Measurements from ENCODE around the gene THEM5. TPM values are rescaled to one million over a fixed set of nuclear protein-coding genes. Genes with fewer than 3 reads are reported as not detected.

THEM5 gene
- polyA plus RNA-seq, 3 donors = not detected

GRCh38 chr1:151814971-151815545 lies 38.5 kb downstream of the THEM5 start:
- 91% methylated on average over 7 of the region's 8 CpGs for WGBS (ENCODE audit: insufficient coverage)
- Mint-ChIP-seq H3K4me3 (no peak overlapping the region), H3K9me3 (no peaks in the 10 kb centered on the region), H3K27ac (no peak overlapping the region), H3K4me1 (peaks cover 16% of the 10 kb centered on the region), H3K36me3 (no peaks in the 10 kb centered on the region), H3K27me3 (ENCODE audit: low read depth in 3 of 3) (peaks cover 13 to 19% (median 14%) of the 10 kb centered on the region in 3 donors)
- H3K79me2 ChIP-seq (ENCODE audit: insufficient read depth, low read length) = no peaks in the 10 kb centered on the region
- intact Hi-C loops (cut with micrococcal nuclease) = no loop called here
- no peak overlapping the region for H3K4me3 ChIP-seq (replicated peaks in 1 of 3; ENCODE audit: low read depth in 2 of 3, low read length in 3 of 3)
- H3K27me3 ChIP-seq (ENCODE audit: control insufficient read depth in 2 of 2, insufficient read depth in 2 of 2, low read length in 2 of 2) = no peaks in the 10 kb centered on the region
- H3K27ac ChIP-seq (ENCODE audit: low read depth in 1 of 2, low read length in 2 of 2) = no peak overlapping the region
- no peaks in the 10 kb centered on the region for H4K20me1 ChIP-seq (ENCODE audit: insufficient read depth, low read length)
- DNase-seq = no peak
- H3K36me3 ChIP-seq (replicated peaks in 1 of 2; ENCODE audit: control insufficient read depth in 1 of 2, insufficient read depth in 2 of 2, low read length in 2 of 2) = no peaks in the 10 kb centered on the region
- peaks cover 8 to 10% of the 10 kb centered on the region in 2 donors for H3K4me1 ChIP-seq (ENCODE audit: control insufficient read depth in 1 of 2, insufficient read depth in 2 of 2, low read length in 2 of 2)
- no peak overlapping the region for H3K9ac ChIP-seq (ENCODE audit: insufficient read depth, low read length, poor library complexity, severe bottlenecking)
- H2AFZ ChIP-seq (ENCODE audit: insufficient read depth, low read depth, low read length, poor library complexity, severe bottlenecking) = no peak overlapping the region
- TF ChIP-seq CTCF (IDR thresholded peaks at IDR 0.05) = no peak
- no peak overlapping the region for H3K4me2 ChIP-seq (replicated peaks; ENCODE audit: extremely low read depth, low read length, poor library complexity, severe bottlenecking)
- no peaks in the 10 kb centered on the region for H3K9me3 ChIP-seq (replicated peaks in 1 of 2; ENCODE audit: control insufficient read depth in 1 of 2, insufficient read depth in 1 of 2, low read length in 2 of 2)

DNA sequence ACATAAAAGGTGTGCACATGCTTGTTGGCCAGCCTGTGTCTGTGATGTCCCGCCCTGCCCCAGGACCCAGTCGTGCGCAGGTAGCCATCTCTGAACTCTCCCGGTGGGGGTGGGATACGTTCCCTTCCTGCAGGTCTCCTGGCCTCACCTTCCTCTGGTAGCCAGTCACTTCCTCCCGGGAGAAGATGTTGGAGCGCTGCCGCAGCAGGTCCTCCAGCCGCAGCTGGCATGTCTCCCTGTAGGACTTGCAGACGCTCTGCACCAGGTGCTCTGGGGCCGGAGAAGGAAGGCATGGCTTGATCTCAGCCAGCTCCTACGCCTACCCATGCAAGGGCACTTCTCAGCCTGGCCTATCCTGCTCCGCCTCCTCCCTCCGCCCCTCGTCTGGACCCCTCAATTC lies 39.1 kb downstream of the THEM5 start:
- intact Hi-C loops (cut with micrococcal nuclease) = no loop called here
- no peak for TF ChIP-seq CTCF (IDR thresholded peaks at IDR 0.05)

More for the DNA sequence above, 39.1 kb downstream of the THEM5 start:
- Mint-ChIP-seq H3K36me3 (no peaks in the 10 kb centered on the region), H3K9me3 (no peaks in the 10 kb centered on the region), H3K27ac (no peak overlapping the region), H3K4me3 (no peak overlapping the region), H3K4me1 (peaks cover 21% of the 10 kb centered on the region), H3K27me3 (ENCODE audit: low read depth in 3 of 3) (peaks cover 13 to 18% (median 14%) of the 10 kb centered on the region in 3 donors)
- Histone ChIP-seq H3K4me1 (ENCODE audit: control insufficient read depth in 1 of 2, insufficient read depth in 2 of 2, low read length in 2 of 2) (peaks cover 10 to 12% of the 10 kb centered on the region in 2 donors), H3K4me2 (replicated peaks; ENCODE audit: extremely low read depth, low read length, poor library complexity, severe bottlenecking) (no peak overlapping the region), H3K9ac (ENCODE audit: insufficient read depth, low read length, poor library complexity, severe bottlenecking) (no peak overlapping the region), H3K79me2 (ENCODE audit: insufficient read depth, low read length) (no peaks in the 10 kb centered on the region), H2AFZ (ENCODE audit: insufficient read depth, low read depth, low read length, poor library complexity, severe bottlenecking) (no peak overlapping the region), H3K36me3 (replicated peaks in 1 of 2; ENCODE audit: control insufficient read depth in 1 of 2, insufficient read depth in 2 of 2, low read length in 2 of 2) (no peaks in the 10 kb centered on the region), H3K4me3 (replicated peaks in 1 of 3; ENCODE audit: low read depth in 2 of 3, low read length in 3 of 3) (no peak overlapping the region), H4K20me1 (ENCODE audit: insufficient read depth, low read length) (no peaks in the 10 kb centered on the region), H3K27ac (ENCODE audit: low read depth in 1 of 2, low read length in 2 of 2) (no peak overlapping the region), H3K9me3 (replicated peaks in 1 of 2; ENCODE audit: control insufficient read depth in 1 of 2, insufficient read depth in 1 of 2, low read length in 2 of 2) (no peaks in the 10 kb centered on the region), H3K27me3 (ENCODE audit: control insufficient read depth in 2 of 2, insufficient read depth in 2 of 2, low read length in 2 of 2) (no peaks in the 10 kb centered on the region)
- DNase-seq = no peak
- 98% methylated on average over 15 of the region's 15 CpGs for WGBS (ENCODE audit: insufficient coverage)
